IPS-NIHi11 (cell line): Measurements from ENCODE around the gene NUBP2.

Experiments used
- DNase-seq: peaks from one replicate; pipeline ENCODE4 v3.0.0; 2012; ENCODE audit warnings: mixed read lengths, low spot score

The NUBP2 gene

DNA sequence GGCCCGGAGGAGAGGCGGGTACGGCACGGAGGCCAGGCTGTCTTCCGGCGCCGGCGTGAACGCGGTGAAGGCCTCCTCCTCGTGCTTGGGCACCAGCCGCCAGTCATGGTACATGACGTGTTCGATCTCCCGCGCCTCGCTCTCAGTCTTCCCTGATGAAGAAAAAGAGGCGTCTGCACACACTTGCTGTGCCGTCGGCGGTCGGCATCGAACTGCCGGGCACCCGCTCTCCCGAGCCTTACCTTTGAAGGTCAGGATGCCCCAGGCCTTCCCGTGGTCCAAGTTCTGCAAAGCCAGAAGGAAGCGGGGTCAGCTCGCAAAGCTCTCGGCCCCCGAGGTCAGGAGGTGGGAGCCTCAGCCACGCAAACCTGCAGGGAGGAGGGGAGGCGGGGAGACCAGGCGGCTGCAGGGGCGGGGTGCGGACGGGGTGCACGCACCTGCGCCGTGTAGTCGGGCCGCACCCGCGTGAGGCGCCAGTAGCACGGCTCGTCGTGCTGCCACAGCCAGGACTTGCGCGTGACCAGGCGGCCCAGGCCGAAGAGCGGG, 10.3 kb upstream of the NUBP2 start, which contains the start of gene EME2:
EME2 (plus strand) TSS at position 449 of the 546 bp plus-strand sequence. CDS start 418 bp downstream, outside the sequence.
- DNase-seq = no peak

DNA sequence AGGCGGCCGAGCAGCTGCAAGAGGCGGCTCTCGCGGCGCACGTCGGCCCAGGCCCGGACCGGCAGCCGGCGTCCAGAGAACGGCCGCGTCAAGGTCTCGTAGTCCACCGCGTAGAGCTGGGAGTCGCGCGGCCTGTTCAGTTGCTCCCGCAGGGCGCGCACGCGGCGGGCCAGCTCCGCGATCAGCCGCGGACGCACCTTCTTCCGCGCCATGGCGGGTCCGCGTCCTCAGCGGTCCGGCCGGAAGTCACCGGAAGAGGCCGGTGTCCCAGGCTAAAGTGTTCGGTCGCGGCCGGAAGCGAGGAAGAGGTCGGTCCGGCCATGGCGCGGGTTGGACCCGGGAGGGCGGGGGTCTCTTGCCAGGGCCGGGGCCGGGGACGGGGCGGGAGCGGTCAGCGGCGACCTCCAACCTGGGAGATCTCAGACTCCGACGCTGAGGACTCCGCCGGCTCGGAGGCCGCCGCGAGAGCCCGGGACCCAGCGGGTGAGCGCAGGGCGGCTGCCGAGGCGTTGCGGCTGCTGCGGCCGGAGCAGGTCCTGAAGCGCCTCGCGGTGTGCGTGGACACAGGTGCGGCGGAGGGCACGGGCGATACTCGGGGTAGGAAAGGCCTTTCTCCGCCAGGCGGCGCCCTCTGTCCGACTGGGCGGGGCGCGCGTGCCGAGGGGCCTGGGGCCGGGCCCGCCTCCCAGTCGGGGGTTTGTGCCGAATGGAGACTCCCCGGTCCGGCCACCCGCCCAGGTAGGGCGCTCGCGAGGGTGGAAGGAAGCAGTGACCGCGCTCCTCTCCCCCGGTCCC, 9.7 kb upstream of the NUBP2 start, which contains the start of gene MRPS34:
MRPS34 (minus strand) TSS at position 227 of the 795 bp plus-strand sequence; CDS start at position 212, 15 bp downstream.
- peak; percentile 91 for DNase-seq

DNA sequence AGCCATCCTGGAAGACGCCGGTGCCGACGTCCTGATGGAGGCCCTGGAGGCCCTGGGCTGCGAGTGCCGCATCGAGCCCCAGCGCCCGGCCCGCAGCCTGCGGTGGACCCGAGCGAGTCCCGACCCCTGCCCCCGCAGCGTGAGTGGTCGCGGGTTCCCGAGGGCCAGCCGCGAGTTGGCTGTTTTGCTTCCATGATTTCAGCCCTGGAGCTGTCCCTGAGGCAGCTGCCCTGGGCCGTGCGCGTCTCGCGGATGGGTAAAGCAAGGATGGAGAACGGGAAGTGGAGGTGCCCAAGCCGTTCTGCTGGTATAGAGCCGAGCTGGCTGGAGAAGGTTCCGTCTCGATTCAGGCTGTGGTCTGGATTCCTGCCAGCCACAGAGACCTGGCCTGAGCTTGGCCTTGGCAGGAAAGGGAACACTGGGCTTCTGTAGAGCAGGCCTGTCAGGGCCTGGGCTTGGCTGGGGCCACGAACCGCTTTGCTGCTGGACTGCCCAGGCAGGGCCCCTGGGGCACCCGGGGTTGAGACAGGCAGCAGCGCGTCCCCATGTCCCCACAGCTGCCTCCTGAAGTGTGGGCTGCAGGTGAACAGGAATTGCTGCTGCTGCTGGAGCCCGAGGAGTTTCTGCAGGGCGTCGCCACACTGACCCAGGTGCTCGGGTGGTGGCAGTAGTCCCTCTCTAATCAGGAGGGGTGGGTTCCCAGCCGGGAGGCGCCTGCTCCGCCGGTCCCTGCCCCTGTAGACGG, 8.9 kb upstream of the NUBP2 start:
- no peak for DNase-seq

DNA sequence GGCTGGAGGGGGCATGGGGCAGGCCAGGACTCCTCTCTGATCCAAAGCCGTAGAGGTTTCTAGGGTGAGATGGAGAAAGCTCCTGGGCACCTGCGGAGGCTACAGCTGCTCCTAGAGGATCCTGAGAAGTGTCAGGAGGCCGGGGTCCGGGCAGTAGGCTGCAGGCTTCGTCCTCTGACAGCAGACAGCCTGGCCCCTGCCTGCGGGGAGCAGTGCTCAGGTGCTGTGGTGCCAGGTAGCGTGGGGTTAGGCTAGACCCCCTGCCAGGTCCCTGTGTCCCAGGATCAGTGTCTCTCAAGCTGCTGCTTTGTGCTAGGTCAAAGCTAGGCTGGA, 8.3 kb upstream of the NUBP2 start:
- no peak for DNase-seq

DNA sequence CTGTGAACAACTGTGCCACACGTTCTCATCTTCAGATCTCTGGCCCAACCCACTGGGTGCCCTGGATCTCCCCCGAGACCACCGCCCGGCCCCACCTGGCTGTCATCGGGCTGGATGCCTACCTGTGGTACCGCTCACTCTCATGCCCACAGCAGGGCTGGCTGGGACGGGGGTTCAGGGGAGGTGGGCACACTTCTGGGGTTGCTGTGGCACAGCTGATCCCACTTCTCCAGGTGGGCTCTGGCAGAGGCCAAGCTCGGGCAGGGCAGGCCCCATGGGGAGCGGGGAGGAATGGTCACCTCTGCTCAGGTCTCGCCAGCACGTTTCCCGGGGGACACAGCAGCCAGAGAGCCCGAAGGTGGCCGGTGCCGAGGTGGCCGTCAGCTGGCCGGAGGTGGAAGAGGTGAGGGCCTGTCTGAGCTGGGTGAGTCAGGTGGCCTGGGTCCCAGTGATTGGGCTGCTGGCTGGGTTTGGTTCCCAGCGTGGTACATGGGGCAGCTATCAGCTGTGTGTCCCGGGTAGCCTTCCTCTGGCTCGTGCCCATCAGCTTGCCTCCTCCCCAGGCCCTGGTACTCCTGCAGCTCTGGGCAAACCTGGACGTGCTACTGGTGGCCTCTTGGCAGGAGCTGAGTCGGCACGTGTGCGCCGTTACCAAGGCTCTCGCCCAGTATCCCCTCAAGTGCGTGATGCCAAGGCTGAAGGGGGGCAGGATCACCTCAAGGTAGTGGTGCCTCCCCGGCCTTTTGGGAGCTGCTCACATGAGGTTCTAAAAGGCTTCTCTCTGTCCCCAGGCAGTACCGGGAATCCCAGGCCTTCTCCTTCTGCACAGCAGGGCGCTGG, 7.5 kb upstream of the NUBP2 start:
- no peak for DNase-seq

DNA sequence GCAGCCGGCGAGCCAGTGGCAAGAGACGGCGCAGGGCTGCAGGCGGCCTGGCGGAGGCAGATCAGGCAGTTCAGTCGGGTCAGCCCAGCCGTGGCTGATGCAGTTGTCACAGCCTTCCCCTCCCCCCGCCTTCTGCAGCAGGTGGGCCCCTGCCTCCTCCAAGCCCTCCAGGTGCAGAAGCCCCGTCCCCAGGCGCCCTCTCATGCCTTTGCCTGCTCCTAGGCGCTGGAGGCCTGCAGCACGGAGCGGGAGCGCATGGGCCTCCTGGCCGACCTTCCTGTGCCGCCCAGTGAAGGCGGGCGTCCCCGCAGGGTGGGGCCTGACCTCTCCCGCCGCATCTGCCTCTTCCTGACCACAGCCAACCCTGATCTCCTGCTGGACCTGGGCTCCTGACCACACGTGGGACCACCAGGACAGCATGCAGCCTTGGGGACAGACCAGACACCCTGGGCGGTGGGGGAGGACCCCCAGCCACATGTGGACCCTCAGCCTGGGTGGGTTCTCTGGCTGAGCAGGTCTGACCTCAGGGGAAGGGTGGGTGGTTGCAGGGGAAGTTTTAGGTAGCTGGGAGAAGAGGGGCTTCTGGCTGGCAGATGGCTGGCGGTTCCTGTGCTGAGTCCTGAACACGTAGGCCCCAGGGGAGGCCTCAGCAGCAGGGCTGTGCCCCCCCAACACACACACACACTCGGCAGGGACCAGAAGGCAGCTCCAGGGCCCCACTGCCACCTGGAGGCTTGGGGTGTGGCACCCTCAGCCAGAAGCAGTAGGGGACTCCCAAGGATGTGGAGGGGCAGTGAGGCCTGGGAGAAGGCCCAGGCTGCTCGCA, 6.7 kb upstream of the NUBP2 start:
- no peak for DNase-seq

DNA sequence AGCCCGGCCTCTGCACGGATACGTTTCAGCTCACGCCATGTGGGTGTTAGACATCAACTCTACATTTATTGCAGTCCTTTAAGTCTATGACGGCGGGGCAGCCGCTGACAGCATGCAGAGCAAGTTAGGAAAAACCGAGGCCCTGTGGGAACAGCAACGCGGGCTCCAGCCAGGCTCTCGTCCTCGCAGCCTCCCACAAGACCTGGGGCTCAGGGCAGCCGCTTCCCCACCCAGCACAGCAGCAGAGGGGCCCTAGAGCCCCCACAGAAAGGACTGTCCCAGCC, 6.1 kb upstream of the NUBP2 start:
- DNase-seq = no peak

DNA sequence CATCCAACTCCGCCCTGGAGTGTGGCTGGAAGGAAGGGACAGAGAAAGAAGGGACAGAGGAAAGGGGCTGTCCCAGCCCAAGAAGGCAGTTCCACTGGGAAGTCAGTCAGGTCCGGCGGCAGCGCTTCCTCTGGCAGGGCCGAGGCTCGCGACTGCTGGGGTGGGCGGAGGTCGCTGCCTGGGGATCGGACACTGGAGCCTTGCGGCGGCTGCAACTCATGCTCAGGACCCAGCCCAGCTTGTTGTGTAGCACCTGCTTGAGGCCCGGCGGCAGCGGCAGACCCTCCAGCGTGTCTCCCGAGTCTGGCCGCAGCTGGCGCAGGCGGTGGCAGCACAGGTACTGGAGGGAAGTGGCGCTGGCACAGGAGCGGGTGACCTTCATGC, 5.8 kb upstream of the NUBP2 start:
- DNase-seq = no peak

DNA sequence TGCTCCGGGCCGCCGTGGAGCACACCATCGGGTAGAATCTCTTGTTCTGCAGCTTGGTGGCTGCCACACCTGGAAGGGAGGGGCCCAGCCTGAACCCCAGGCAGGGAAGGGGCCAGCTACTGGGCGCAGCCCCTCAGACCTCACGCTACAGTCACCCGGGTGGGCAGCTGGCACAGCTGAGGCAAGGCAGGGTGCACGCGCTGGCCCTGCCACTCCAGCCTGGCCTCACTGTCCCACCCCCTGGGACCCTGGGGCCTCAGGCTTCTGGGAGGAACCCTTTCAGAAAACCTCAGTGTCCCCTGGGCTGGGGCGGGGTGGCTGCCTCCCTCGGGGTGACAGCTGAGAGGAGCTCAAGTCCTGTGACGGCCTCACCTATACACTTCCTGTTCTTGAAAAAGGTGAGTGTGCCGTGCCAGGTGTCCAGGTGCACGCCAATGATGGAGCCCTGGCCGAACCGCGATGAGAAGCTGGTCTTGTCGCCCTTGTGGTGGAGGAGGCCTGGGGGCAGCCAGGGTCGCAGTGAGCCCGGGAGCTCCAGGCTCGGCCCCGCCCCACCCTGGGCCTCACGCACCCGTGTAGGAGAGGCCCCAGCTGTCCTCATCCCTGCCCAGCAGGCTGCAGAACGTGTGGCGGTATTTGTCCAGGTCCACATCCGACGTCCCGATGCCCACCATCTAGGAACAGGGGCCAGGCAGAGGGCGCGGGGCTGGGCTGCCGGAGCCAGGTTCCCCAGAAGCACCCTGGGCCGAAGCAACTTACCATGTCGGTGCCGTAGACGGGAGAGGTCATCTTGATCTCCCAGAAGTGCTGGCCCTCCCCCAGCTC, 5.2 kb upstream of the NUBP2 start:
- no peak for DNase-seq

DNA sequence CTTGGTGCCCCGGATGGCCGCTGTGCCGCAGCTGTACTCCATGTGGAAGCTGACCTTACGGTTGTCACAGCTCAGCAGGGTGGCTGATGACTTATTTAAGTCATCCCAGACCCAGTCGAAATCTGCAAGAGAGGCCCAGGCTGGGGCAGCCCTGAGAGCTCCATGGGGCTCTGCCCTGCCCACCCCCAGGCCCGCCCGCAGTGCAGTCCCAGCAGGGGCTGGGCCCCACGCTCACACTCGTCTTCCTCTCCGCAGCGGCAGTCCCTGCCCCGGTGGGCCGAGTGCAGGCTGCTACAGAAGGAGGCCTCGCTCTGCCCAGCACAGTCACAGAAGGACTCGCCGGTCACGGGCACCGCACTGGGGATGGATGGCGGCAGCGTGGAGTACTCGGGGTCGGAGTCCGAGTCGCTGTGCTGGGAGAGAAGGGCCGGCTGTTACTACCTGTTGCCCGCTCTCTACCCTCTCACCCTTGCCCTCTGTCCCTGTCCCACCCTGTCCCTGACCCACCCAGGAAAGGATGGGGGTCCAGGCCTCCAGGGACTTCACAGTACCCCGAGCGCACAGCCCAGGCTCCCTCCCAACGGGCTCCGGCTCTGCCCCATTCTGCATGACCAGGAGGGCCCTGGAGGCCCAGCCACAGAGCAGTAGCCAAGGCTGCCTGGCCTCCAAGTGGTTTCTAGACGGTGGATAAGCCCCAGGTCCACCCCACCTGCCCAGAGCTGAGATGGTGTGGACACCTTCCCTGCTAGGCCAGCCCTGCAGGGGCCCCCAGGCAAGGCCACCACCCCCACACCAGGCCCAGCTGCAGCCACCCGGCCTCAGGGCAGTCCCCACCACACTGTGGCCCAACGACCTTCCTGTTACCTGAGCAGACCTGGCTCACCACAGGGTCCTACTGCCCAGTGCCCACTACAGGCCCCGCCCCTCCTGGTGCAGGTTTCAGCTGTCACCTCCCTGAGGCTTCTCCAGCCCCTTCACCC, 4.3 kb upstream of the NUBP2 start:
- DNase-seq = no peak

DNA sequence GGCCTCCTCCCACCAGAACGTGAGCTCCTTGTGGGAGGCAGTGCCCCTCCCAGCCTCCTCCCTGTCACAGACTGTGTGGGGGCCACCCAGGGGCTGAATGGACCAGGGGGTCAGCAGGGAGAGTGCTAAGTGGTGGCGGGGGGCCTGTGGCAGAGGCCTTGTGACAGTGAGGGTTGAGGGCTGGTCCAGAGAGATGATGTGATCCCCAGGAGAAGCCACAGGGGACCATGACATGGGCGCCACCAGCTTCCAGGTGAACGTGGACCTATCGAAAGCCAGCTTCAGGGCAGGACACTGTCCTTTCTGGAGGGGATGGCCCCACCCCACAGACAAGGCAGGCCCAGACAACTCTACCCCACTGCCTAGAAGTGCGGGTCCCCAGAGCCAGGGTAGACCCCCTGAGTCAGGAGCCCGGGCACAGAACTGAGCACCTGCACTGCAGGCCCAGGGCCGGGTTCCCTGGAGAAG, 3.5 kb upstream of the NUBP2 start:
- DNase-seq = no peak

DNA sequence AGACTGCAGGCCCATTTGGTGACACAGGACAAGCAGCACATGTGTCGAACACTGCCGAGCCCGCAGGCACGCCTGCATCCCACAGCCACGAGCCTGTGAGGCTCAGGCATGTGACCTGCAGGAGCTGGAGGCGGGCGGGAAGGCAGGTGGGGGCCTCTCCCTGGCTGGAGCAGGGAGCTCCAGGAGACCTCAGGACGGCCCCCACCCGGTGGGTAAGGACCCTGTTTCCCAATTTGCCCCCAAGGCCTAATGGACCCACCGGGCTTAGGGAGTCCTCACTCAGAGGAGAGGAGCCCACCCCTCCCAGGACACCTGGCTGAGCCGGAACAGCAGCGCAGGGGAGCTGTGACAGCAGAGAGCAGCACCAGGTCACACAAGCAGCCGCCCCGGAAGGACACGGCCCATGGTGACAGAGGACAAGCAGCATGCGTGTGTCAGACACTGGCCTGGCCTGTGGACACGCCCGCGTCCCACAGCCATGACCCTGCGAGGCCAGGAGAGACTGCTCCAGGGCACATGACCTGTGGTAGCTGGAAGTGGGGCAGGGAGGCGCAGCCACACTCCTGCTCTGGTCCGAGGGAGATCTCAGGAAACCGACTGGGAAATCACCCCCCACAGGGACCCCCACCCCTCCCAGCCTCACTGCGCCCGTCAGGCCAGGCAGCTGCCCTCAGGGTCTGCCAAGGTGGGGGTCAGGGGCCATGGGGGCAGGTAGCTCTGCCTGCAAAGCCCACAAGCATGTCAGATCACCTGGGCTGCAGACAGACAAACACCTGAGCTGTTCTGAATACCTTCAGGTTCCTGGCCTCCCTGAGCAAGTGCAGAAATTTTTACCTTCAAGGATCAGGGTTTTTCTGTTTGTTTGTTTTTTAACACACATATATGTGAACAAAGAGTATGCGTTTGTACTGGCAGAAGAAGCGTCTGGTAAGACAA, 2.8 kb upstream of the NUBP2 start:
- no peak for DNase-seq

DNA sequence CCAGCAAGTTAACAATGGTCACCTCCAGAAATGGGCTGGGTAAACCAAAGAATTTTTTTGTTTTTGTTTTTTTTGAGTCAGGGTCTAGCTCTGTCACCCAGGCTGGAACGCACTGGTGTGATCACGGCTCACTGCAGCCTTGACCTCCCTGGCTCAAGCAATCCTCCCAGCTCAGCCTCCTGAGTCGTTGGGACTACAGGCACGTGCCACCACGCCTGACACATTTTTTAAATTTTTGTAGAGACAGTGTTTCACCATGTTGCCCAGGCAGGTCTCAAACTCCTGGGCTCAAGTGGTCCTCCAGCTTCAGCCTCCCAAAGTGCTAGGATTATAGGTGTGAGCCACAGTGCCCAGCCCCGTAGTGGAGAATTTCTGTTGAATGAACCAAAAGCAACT, 2.1 kb upstream of the NUBP2 start:
- DNase-seq = no peak

DNA sequence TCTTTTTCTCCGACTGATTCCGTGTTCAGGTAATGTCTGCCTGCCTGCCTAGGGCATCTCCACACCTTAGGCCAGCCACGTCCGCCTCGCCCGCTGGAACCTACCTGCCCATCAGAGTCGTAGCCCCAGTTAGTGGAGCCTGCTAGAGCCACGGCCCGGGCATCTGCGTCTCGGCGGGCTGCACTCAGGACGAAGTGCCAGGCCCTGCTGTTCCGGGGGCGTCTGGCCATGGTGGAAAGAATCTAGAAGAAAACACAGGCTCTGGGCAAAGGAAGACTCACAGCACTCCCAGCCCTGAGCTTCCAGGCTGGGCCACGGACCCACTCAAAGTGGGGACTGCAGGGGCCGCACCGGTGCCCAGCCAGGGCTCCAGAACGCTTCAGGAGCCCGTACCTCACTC, 1.5 kb upstream of the NUBP2 start:
- DNase-seq = no peak

DNA sequence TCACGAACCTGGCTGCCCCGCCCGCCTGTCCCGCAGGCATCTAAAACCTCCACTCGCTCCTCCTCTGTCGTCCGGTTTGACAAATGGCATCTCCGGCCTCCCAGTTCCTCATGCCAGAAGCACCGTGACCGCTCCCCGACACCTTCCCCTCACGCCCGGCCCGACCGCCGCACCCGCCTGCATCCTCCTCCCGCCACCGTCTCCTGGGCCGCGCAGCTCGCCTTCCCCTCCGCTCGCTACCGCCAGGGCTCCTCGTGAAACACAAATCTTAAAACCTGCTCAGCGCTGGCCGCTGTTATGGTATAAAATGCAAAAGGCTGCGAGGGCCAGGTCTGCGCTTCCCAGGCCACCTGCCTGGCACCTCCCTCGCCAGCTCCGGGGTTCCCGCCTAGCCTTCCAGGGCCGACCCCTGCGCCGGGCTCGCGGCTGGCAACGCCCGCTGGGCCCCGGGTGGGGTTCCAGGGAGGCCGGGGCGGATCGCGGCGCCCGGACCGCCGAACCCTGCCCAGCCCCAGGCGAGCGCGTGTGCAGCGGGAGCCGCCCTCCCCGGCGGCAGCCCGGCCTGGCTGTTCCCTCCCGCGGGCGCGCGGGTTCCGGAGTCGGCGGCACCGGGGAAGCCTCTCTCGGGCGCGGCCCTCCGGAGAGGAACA, 877 bp upstream of the NUBP2 start:
- peak; percentile 63 for DNase-seq

DNA sequence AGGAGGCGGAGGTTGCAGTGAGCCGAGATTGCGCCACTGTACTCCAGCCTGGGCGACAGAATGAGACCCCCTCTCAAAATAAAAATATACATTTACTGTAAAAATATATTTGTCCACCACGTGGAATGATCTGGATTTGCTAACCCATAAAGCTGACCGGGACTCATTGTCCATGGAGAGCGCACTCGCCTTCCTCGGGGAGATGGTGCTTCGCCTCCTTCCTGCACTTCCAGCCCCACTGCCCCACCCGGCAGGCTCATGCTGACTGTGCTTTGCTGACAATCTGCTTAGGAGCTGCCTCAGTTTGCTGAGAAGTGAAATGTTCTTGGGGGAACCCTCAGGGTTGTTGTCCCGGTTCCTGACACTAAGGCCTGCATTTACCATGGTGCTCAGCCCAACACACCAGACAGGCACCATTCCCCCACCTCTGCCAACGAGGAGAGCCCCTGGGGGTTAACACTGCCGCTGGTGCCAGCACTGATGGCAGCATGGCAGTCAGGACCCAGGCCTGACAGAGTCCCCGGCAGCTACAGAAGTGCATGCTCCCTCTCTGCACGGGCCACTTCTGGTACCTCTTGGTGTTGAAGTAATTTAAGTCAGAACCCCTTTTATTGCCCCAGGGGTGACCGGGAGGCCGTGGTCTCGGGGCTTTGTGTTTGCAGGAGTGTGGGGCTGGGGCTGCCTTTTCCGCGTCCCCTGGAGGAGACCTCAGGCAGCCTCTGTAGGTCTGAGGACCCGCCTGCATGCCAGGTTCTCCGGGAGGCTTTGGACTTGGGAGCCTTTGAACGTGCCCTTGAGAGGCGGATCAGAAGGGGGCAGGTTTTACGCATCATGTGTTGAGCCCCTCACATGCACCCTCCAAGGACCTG, 2.5 kb downstream of the NUBP2 start:
- DNase-seq = no peak

DNA sequence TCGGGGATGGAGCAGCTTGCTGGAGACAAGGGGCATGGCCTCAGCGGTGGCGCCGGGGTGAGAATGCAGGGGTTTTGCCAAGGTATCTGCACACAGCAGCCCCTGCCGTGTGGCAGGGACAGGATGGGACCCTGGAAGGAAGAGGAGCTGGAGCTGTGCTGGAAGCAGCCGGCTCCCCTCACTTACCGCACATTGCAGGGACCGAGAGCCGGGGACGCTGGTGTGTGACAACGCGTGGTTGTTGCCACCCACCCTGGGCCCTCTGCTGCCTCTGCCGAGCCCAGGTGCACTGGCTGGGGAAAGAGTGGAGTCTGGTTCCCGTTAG, 3.0 kb downstream of the NUBP2 start:
- no peak for DNase-seq
